Gastroesophageal sphincter (tissue), 4 donors: Measurements from ENCODE around the gene PKP3. TPM values are rescaled to one million over a fixed set of nuclear protein-coding genes. Genes with fewer than 3 reads are reported as not detected.

Source experiments
- ATAC-seq: fragments of 150-250 bp; one replicate; pipeline ENCODE4 v1.9.1; 2016; ENCODE audit warnings: mild to moderate bottlenecking, moderate library complexity
- H3K27ac ChIP-seq, 4 donors: fragments of 200-600 bp; sonication (generic) in 3 of 4; 1 replicate in 3 of 4; 2 replicates in 1 of 4; pipeline ENCODE4 v1.5.1; 2016 to 2019
- H3K27me3 ChIP-seq: fragments of 200-600 bp; sonication (generic); one replicate; pipeline ENCODE4 v1.5.1; 2019
- H3K36me3 ChIP-seq, 2 donors: fragments of 200-600 bp; sonication (generic); one replicate each; pipeline ENCODE4 v1.5.1; 2019; ENCODE audit warnings: control low read depth in 1 of 2
- H3K4me1 ChIP-seq, 3 donors: fragments of 200-600 bp; sonication (generic); 1 replicate in 2 of 3; 2 replicates in 1 of 3; pipeline ENCODE4 v1.5.1; 2016 to 2019; ENCODE audit warnings: control low read depth in 2 of 3
- H3K4me3 ChIP-seq, 2 donors: fragments of 200-600 bp; sonication (generic); one replicate each; pipeline ENCODE4 v1.5.1; 2019; ENCODE audit warnings: mild to moderate bottlenecking in 1 of 2, moderate library complexity in 1 of 2
- H3K9me3 ChIP-seq, 3 donors: fragments of 200-600 bp; sonication (generic); one replicate each; pipeline ENCODE4 v1.5.1; 2017 to 2019; ENCODE audit warnings: control low read depth in 2 of 3
- CTCF ChIP-seq, 4 experiments: fragments of 200-600 bp in 2 of 4; fragments of 450-650 bp in 2 of 4; sonication (generic) in 1 of 4; IDR thresholded peaks; one replicate each; pipeline ENCODE4 v1.5.1; 2017 to 2019; ENCODE audit warnings: antibody characterized with exemption in 4 of 4, mild to moderate bottlenecking in 2 of 4, moderate library complexity in 2 of 4
- EP300 ChIP-seq: sonication (generic); formaldehyde crosslinking; IDR thresholded peaks from one replicate; pipeline ENCODE4 v1.6.1; 2017; ENCODE audit warnings: antibody characterized with exemption, mild to moderate bottlenecking
- POLR2A ChIP-seq, 2 donors: fragments of 450-650 bp; IDR thresholded peaks; one replicate each; pipeline ENCODE4 v1.6.1; 2017; ENCODE audit warnings: antibody characterized with exemption in 2 of 2, mild to moderate bottlenecking in 2 of 2, moderate library complexity in 1 of 2
- POLR2AphosphoS5 ChIP-seq: sonication (generic); formaldehyde crosslinking; IDR thresholded peaks from one replicate; pipeline ENCODE4 v1.6.1; 2017; ENCODE audit warnings: antibody characterized with exemption
- WGBS, 2 donors: methylation state at CpG; one replicate each; pipeline ENCODE4 v1.1.5; 2018; ENCODE audit warnings: low coverage in 1 of 2; 5-methylcytosine and 5-hydroxymethylcytosine counted together
- total RNA-seq, 4 donors: library from RNA; depleted of rRNA; stranded (reverse); fragments of >200 nt; gene quantifications; one replicate each; pipeline ENCODE4 v1.1.0, GENCODE V29; 2016

Gene PKP3
- total RNA-seq, 4 donors from 2014 or later, result 0.67 to 14.3 (median 2.3) TPM

GRCh38 chr11:449889-450808 is 56.1 kb downstream of the PKP3 start, which contains the start of gene PTDSS2:
TSS of gene PTDSS2 (plus strand) at chr11:450279. CDS start at chr11:450456, 177 bp downstream.
- peak within 1 kb of the TSS; percentile 41 to 96 (median 92) for H3K27ac ChIP-seq
- peaks cover 0 to 49% (median 24%) of the 10 kb centered on the region in 3 donors for H3K4me1 ChIP-seq
- TF ChIP-seq POLR2AphosphoS5, result peak; percentile 93
- TF ChIP-seq CTCF (IDR thresholded peaks at IDR 0.05), result peak in 1 of 4 experiments; percentile 12
- no peak for TF ChIP-seq EP300
- TF ChIP-seq POLR2A (IDR thresholded peaks at IDR 0.05), result peak; percentile 63 to 77
- peak within 1 kb of the TSS; percentile 85 to 99 for H3K4me3 ChIP-seq
- no CpG with 5 or more reads among the region's 108 CpGs for WGBS, 2 donors
- no peaks in the 10 kb centered on the region for H3K27me3 ChIP-seq
- peak; percentile 91 for ATAC-seq
- H3K36me3 ChIP-seq, result peaks cover 0 to 28% of the 10 kb centered on the region in 2 donors
- no peaks in the 10 kb centered on the region for H3K9me3 ChIP-seq

GRCh38 chr11:450809-451451 is 56.9 kb downstream of the PKP3 start:
- Histone ChIP-seq H3K27me3 (no peaks in the 10 kb centered on the region), H3K9me3 (no peaks in the 10 kb centered on the region), H3K4me1 (peaks cover 0 to 49% (median 24%) of the 10 kb centered on the region in 3 donors), H3K4me3 (peak overlapping the region; percentile 85 to 99), H3K27ac (peak overlapping the region; percentile 34 to 96 (median 92)), H3K36me3 (peaks cover 0 to 28% of the 10 kb centered on the region in 2 donors)
- peak in 2 of 4 experiments; percentile 21 to 29 for TF ChIP-seq CTCF (IDR thresholded peaks at IDR 0.05)
- TF ChIP-seq EP300, result no peak
- 0% methylated on average over 5 of the region's 46 CpGs for WGBS, 2 donors
- no peak for ATAC-seq

GRCh38 chr11:451738-452137 is 57.7 kb downstream of the PKP3 start:
- Histone ChIP-seq H3K4me1 (peaks cover 0 to 49% (median 24%) of the 10 kb centered on the region in 3 donors), H3K4me3 (peak overlapping the region in 1 of 2 donors; percentile 99), H3K27me3 (no peaks in the 10 kb centered on the region), H3K27ac (peak overlapping the region in 3 of 4 donors; percentile 88 to 96 (median 96)), H3K36me3 (peaks cover 0 to 33% of the 10 kb centered on the region in 2 donors), H3K9me3 (no peaks in the 10 kb centered on the region)
- TF ChIP-seq EP300, result no peak
- no peak for TF ChIP-seq POLR2AphosphoS5
- TF ChIP-seq CTCF (IDR thresholded peaks at IDR 0.05), result no peak
- no peak for TF ChIP-seq POLR2A (IDR thresholded peaks at IDR 0.05)
- no peak for ATAC-seq
- WGBS, 2 donors, result no CpG with 5 or more reads among the region's 14 CpGs

GRCh38 chr11:452203-452744 is 58.3 kb downstream of the PKP3 start:
- H3K4me3 ChIP-seq, result no peak overlapping the region
- no peak for TF ChIP-seq EP300
- no peak for TF ChIP-seq POLR2A (IDR thresholded peaks at IDR 0.05)
- no peak for TF ChIP-seq POLR2AphosphoS5
- TF ChIP-seq CTCF (IDR thresholded peaks at IDR 0.05), result no peak
- ATAC-seq, result no peak
- H3K9me3 ChIP-seq, result no peaks in the 10 kb centered on the region
- WGBS, 2 donors, result 82 to 100% methylated on average over 1 to 2 of the region's 12 CpGs
- peaks cover 0 to 49% (median 24%) of the 10 kb centered on the region in 3 donors for H3K4me1 ChIP-seq
- H3K27me3 ChIP-seq, result no peaks in the 10 kb centered on the region
- H3K27ac ChIP-seq, result no peak overlapping the region
- peaks cover 0 to 38% of the 10 kb centered on the region in 2 donors for H3K36me3 ChIP-seq
